Central memory CD8-positive, alpha-beta T cell (primary cell): Measurements from ENCODE around the gene B3GNT2.

Source experiments
- ATAC-seq: fragments of 150-1000 bp; cut with Tn5 transposase; replicated peaks from 2 replicates; pipeline ENCODE4 v1.10.0; 2022; ENCODE audit warnings: mild to moderate bottlenecking, moderate FRiP score, moderate number of reproducible peaks; ENCODE audit not compliant: poor library complexity, severe bottlenecking; ENCODE audit errors: extremely low read depth
- DNase-seq, 2 donors: peaks; one replicate each; pipeline ENCODE4 v3.0.0; 2021; ENCODE audit warnings: low spot score in 2 of 2
- H3K27ac Mint-ChIP-seq: one replicate; pipeline ENCODE4 v1.8.0; 2022; ENCODE audit warnings: low read depth, mild to moderate bottlenecking, moderate library complexity, mixed read lengths
- H3K27me3 Mint-ChIP-seq: one replicate; pipeline ENCODE4 v1.8.0; 2022; ENCODE audit warnings: mixed read lengths
- H3K36me3 Mint-ChIP-seq: one replicate; pipeline ENCODE4 v1.8.0; 2022; ENCODE audit warnings: mild to moderate bottlenecking, moderate library complexity, mixed read lengths; ENCODE audit not compliant: insufficient read depth
- H3K4me1 Mint-ChIP-seq: one replicate; pipeline ENCODE4 v1.8.0; 2022; ENCODE audit warnings: mixed read lengths
- H3K4me3 Mint-ChIP-seq: one replicate; pipeline ENCODE4 v1.8.0; 2022; ENCODE audit warnings: mild to moderate bottlenecking, moderate library complexity, mixed read lengths
- H3K9me3 Mint-ChIP-seq: one replicate; pipeline ENCODE4 v1.8.0; 2022; ENCODE audit warnings: mixed read lengths

The B3GNT2 gene

GRCh38 chr2:62163834-62164233 lies 32.1 kb upstream of the B3GNT2 start:
- H3K9me3 Mint-ChIP-seq = no peaks in the 10 kb centered on the region
- H3K4me1 Mint-ChIP-seq = no peaks in the 10 kb centered on the region
- ATAC-seq (no peak), DNase-seq (no peak)
- no peak overlapping the region for H3K27ac Mint-ChIP-seq
- no peaks in the 10 kb centered on the region for H3K36me3 Mint-ChIP-seq
- no peak overlapping the region for H3K4me3 Mint-ChIP-seq
- no peaks in the 10 kb centered on the region for H3K27me3 Mint-ChIP-seq

GRCh38 chr2:62175728-62176127 lies 20.2 kb upstream of the B3GNT2 start:
- DNase-seq = no peak
- Mint-ChIP-seq H3K36me3 (no peaks in the 10 kb centered on the region), H3K9me3 (no peaks in the 10 kb centered on the region), H3K27ac (no peak overlapping the region), H3K4me3 (no peak overlapping the region), H3K4me1 (no peaks in the 10 kb centered on the region), H3K27me3 (no peaks in the 10 kb centered on the region)
- no peak for ATAC-seq

- Mint-ChIP-seq H3K27me3 (no peaks in the 10 kb centered on the region), H3K9me3 (no peaks in the 10 kb centered on the region), H3K27ac (no peak overlapping the region), H3K4me1 (no peaks in the 10 kb centered on the region), H3K4me3 (no peak overlapping the region), H3K36me3 (no peaks in the 10 kb centered on the region)
- DNase-seq (no peak), ATAC-seq (no peak)
These were observed 19.1 kb upstream of the B3GNT2 start for GRCh38 chr2:62176801-62177200.

- no peaks in the 10 kb centered on the region for H3K4me1 Mint-ChIP-seq
- H3K27me3 Mint-ChIP-seq = no peaks in the 10 kb centered on the region
- no peaks in the 10 kb centered on the region for H3K36me3 Mint-ChIP-seq
- no peak overlapping the region for H3K4me3 Mint-ChIP-seq
- no peaks in the 10 kb centered on the region for H3K9me3 Mint-ChIP-seq
- DNase-seq (no peak), ATAC-seq (no peak)
- no peak overlapping the region for H3K27ac Mint-ChIP-seq
These were observed 18.4 kb upstream of the B3GNT2 start for GRCh38 chr2:62177392-62178049.

- no peaks in the 10 kb centered on the region for H3K9me3 Mint-ChIP-seq
- no peaks in the 10 kb centered on the region for H3K27me3 Mint-ChIP-seq
- no peak for DNase-seq
- no peak for ATAC-seq
- H3K4me3 Mint-ChIP-seq = no peak overlapping the region
- no peaks in the 10 kb centered on the region for H3K4me1 Mint-ChIP-seq
- H3K27ac Mint-ChIP-seq = no peak overlapping the region
- H3K36me3 Mint-ChIP-seq = peaks cover 2% of the 10 kb centered on the region
These were observed 17.1 kb upstream of the B3GNT2 start for GRCh38 chr2:62178741-62179271.

- Mint-ChIP-seq H3K4me3 (no peak overlapping the region), H3K36me3 (peaks cover 2% of the 10 kb centered on the region), H3K27ac (no peak overlapping the region), H3K4me1 (no peaks in the 10 kb centered on the region), H3K9me3 (no peaks in the 10 kb centered on the region), H3K27me3 (no peaks in the 10 kb centered on the region)
- DNase-seq = no peak
- no peak for ATAC-seq
These were observed 14.9 kb upstream of the B3GNT2 start for GRCh38 chr2:62180975-62181374.

- Mint-ChIP-seq H3K4me1 (no peaks in the 10 kb centered on the region), H3K27ac (no peak overlapping the region), H3K4me3 (no peak overlapping the region), H3K36me3 (peaks cover 2% of the 10 kb centered on the region), H3K9me3 (no peaks in the 10 kb centered on the region), H3K27me3 (no peaks in the 10 kb centered on the region)
- DNase-seq = no peak
- ATAC-seq = no peak
These were observed 14.1 kb upstream of the B3GNT2 start for GRCh38 chr2:62181843-62182242.

- Mint-ChIP-seq H3K36me3 (peaks cover 2% of the 10 kb centered on the region), H3K27ac (no peak overlapping the region), H3K9me3 (no peaks in the 10 kb centered on the region), H3K27me3 (no peaks in the 10 kb centered on the region), H3K4me1 (no peaks in the 10 kb centered on the region), H3K4me3 (no peak overlapping the region)
- no peak for ATAC-seq
- DNase-seq = no peak
These were observed 11.2 kb upstream of the B3GNT2 start for GRCh38 chr2:62184512-62185230.

- no peak for ATAC-seq
- no peaks in the 10 kb centered on the region for H3K27me3 Mint-ChIP-seq
- H3K36me3 Mint-ChIP-seq = peaks cover 2% of the 10 kb centered on the region
- DNase-seq = no peak
- H3K4me3 Mint-ChIP-seq = no peak overlapping the region
- no peaks in the 10 kb centered on the region for H3K9me3 Mint-ChIP-seq
- peaks cover 2% of the 10 kb centered on the region for H3K4me1 Mint-ChIP-seq
- H3K27ac Mint-ChIP-seq = no peak overlapping the region
These were observed 10.3 kb upstream of the B3GNT2 start for GRCh38 chr2:62185475-62186155.

GRCh38 chr2:62186156-62186905 lies 9.6 kb upstream of the B3GNT2 start:
- Mint-ChIP-seq H3K27me3 (no peaks in the 10 kb centered on the region), H3K9me3 (no peaks in the 10 kb centered on the region), H3K4me1 (peaks cover 7% of the 10 kb centered on the region), H3K4me3 (no peak overlapping the region), H3K27ac (no peak overlapping the region), H3K36me3 (peaks cover 2% of the 10 kb centered on the region)
- ATAC-seq (no peak), DNase-seq (no peak)

- H3K4me3 Mint-ChIP-seq = no peak overlapping the region
- H3K36me3 Mint-ChIP-seq = peaks cover 2% of the 10 kb centered on the region
- peaks cover 7% of the 10 kb centered on the region for H3K4me1 Mint-ChIP-seq
- no peaks in the 10 kb centered on the region for H3K27me3 Mint-ChIP-seq
- no peaks in the 10 kb centered on the region for H3K9me3 Mint-ChIP-seq
- no peak overlapping the region for H3K27ac Mint-ChIP-seq
- ATAC-seq (no peak), DNase-seq (no peak)
These were observed 8.7 kb upstream of the B3GNT2 start for GRCh38 chr2:62187246-62187645.

GRCh38 chr2:62188416-62188815 lies 7.5 kb upstream of the B3GNT2 start:
- DNase-seq = no peak
- no peak overlapping the region for H3K4me3 Mint-ChIP-seq
- ATAC-seq = no peak
- no peaks in the 10 kb centered on the region for H3K9me3 Mint-ChIP-seq
- no peaks in the 10 kb centered on the region for H3K36me3 Mint-ChIP-seq
- H3K4me1 Mint-ChIP-seq = peaks cover 7% of the 10 kb centered on the region
- no peaks in the 10 kb centered on the region for H3K27me3 Mint-ChIP-seq
- no peak overlapping the region for H3K27ac Mint-ChIP-seq
